GM12892 (cell line): Measurements from ENCODE around the gene PITPNC1.

Experiments
- POLR2A ChIP-seq: IDR thresholded peaks from 2 replicates; pipeline ENCODE4 v1.6.1; 2011; ENCODE audit warnings: low read depth, low read length, control low read depth
- POLR2AphosphoS5 ChIP-seq: IDR thresholded peaks from 2 replicates; pipeline ENCODE4 v1.6.1; 2011; ENCODE audit warnings: low read depth, low read length, control low read depth
- TAF1 ChIP-seq: IDR thresholded peaks from 2 replicates; pipeline ENCODE4 v1.6.1; 2011; ENCODE audit warnings: low read depth, mild to moderate bottlenecking, control low read depth, low read length, borderline replicate concordance

DNA sequence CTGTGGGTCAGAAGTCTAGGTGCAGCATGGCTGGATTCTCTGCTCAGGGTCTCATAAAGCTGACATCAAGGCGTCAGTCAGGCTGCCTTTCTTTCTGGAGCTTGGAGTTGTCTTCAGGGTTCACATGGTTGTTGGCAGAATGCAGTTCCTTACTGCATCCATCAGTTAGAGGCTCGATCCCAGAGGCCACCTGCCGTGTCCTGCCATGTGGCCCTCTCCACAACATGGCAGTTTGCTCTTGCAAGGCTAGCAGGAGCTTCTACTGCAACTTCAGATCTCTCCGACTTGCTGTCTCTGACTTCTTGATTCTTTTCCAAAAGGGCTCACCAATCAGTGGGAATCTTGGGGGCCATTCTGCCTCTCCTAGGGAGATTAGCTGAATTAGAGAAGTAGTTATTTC is 11.9 kb downstream of the PITPNC1 start:
- TF ChIP-seq POLR2A, result no peak
- TF ChIP-seq POLR2AphosphoS5, result no peak
- no peak for TF ChIP-seq TAF1
